Prostate gland (tissue), 2 donors: ENCODE measurements around the gene TAS2R42. TPM values are rescaled to one million over a fixed set of nuclear protein-coding genes. Genes with fewer than 3 reads are reported as not detected.

Experiments used
- DNase-seq: peaks from one replicate; pipeline ENCODE4 v3.0.0-alpha.2; 2019; ENCODE audit warnings: low spot score
- H3K27ac ChIP-seq, 2 donors: fragments of 200-600 bp; sonication (generic); 2 replicates each; pipeline ENCODE4 v1.5.1; 2017 to 2019
- H3K27me3 ChIP-seq: fragments of 200-600 bp; sonication (generic); replicated peaks from 2 replicates; pipeline ENCODE4 v1.5.1; 2019; ENCODE audit not compliant: insufficient read depth
- H3K36me3 ChIP-seq, 2 donors: fragments of 200-600 bp; sonication (generic); 1 replicate in 1 of 2; 2 replicates in 1 of 2; pipeline versions ENCODE4 v1.5.1 to v1.8.1; 2017 to 2019
- H3K4me1 ChIP-seq: fragments of 200-600 bp; sonication (generic); replicated peaks from 2 replicates; pipeline ENCODE4 v1.5.1; 2019
- H3K4me3 ChIP-seq, 2 donors: fragments of 200-600 bp; sonication (generic); 2 replicates each; pipeline ENCODE4 v1.5.1; 2017 to 2019
- H3K9me3 ChIP-seq: fragments of 200-600 bp; sonication (generic); 2 replicates; pipeline ENCODE4 v1.5.1; 2017
- CTCF ChIP-seq, 4 experiments: fragments of 200-600 bp in 2 of 4; fragments of 450-650 bp in 2 of 4; sonication (generic) in 2 of 4; IDR thresholded peaks; 1 replicate in 3 of 4; 2 replicates in 1 of 4; pipeline ENCODE4 v1.5.1; 2016 to 2019; ENCODE audit warnings: antibody characterized with exemption in 4 of 4, mild to moderate bottlenecking in 2 of 4, moderate library complexity in 2 of 4
- POLR2A ChIP-seq: fragments of 450-650 bp; IDR thresholded peaks from one replicate; pipeline ENCODE4 v1.6.1; 2016; ENCODE audit warnings: antibody characterized with exemption, mild to moderate bottlenecking
- POLR2AphosphoS5 ChIP-seq: sonication (generic); formaldehyde crosslinking; IDR thresholded peaks from one replicate; pipeline ENCODE4 v1.6.1; 2017; ENCODE audit warnings: antibody characterized with exemption
- WGBS: methylation state at CpG from one replicate; pipeline ENCODE4 v1.1.5; 2018; 5-methylcytosine and 5-hydroxymethylcytosine counted together
- intact Hi-C: fragments of 100-400 bp; cut with DNase I; formaldehyde crosslinking; loops from one replicate; pipeline ENCODE4 v1.14.2; 2022
- total RNA-seq, 2 donors: library from RNA; depleted of rRNA; stranded (reverse); fragments of >200 nt; gene quantifications; one replicate each; pipeline ENCODE4 v1.1.0, GENCODE V29; 2016

Gene TAS2R42
- total RNA-seq, 2 donors from 2014 or later = not detected

GRCh38 chr12:11204173-11204572 lies 17.4 kb upstream of the TAS2R42 start:
- intact Hi-C loops = no loop called here
- no peaks in the 10 kb centered on the region for H3K4me1 ChIP-seq
- no peak for DNase-seq
- 95% methylated on average over 3 of the region's 3 CpGs for WGBS
- H3K4me3 ChIP-seq = no peak overlapping the region
- H3K27me3 ChIP-seq = no peaks in the 10 kb centered on the region
- no peaks in the 10 kb centered on the region for H3K9me3 ChIP-seq
- no peak overlapping the region for H3K27ac ChIP-seq
- no peaks in the 10 kb centered on the region for H3K36me3 ChIP-seq
- TF ChIP-seq POLR2AphosphoS5 (no peak), CTCF (IDR thresholded peaks at IDR 0.05) (no peak), POLR2A (no peak)

GRCh38 chr12:11202811-11203210 lies 16.1 kb upstream of the TAS2R42 start:
- H3K9me3 ChIP-seq = no peaks in the 10 kb centered on the region
- TF ChIP-seq CTCF (IDR thresholded peaks at IDR 0.05) (no peak), POLR2AphosphoS5 (no peak), POLR2A (no peak)
- no peak overlapping the region for H3K27ac ChIP-seq
- no peaks in the 10 kb centered on the region for H3K4me1 ChIP-seq
- intact Hi-C loops = no loop called here
- H3K36me3 ChIP-seq = no peaks in the 10 kb centered on the region
- no peaks in the 10 kb centered on the region for H3K27me3 ChIP-seq
- no peak for DNase-seq
- H3K4me3 ChIP-seq = no peak overlapping the region

GRCh38 chr12:11183011-11183410 lies 3.7 kb downstream of the TAS2R42 start:
- TF ChIP-seq CTCF (IDR thresholded peaks at IDR 0.05) = no peak
- DNase-seq = no peak
- Histone ChIP-seq H3K27ac (no peak overlapping the region), H3K4me3 (no peak overlapping the region), H3K4me1 (no peaks in the 10 kb centered on the region), H3K36me3 (no peaks in the 10 kb centered on the region), H3K27me3 (no peaks in the 10 kb centered on the region), H3K9me3 (no peaks in the 10 kb centered on the region)
- intact Hi-C loops = no loop called here

- TF ChIP-seq CTCF (IDR thresholded peaks at IDR 0.05) = no peak
- no peak for TF ChIP-seq POLR2A
- no peak for TF ChIP-seq POLR2AphosphoS5
- intact Hi-C loops = no loop called here
- H3K27ac ChIP-seq = no peak overlapping the region
- no peaks in the 10 kb centered on the region for H3K9me3 ChIP-seq
- H3K27me3 ChIP-seq = no peaks in the 10 kb centered on the region
- no peaks in the 10 kb centered on the region for H3K4me1 ChIP-seq
- DNase-seq = no peak
- H3K36me3 ChIP-seq = no peaks in the 10 kb centered on the region
- no peak overlapping the region for H3K4me3 ChIP-seq
These were observed 4.2 kb downstream of the TAS2R42 start for GRCh38 chr12:11182529-11182928.

- H3K36me3 ChIP-seq = no peaks in the 10 kb centered on the region
- no peaks in the 10 kb centered on the region for H3K9me3 ChIP-seq
- no peak for DNase-seq
- no peak overlapping the region for H3K4me3 ChIP-seq
- H3K4me1 ChIP-seq = no peaks in the 10 kb centered on the region
- intact Hi-C loops = no loop called here
- 100% methylated on average over 1 of the region's 1 CpG for WGBS
- no peaks in the 10 kb centered on the region for H3K27me3 ChIP-seq
- TF ChIP-seq POLR2A = no peak
- TF ChIP-seq POLR2AphosphoS5 = no peak
- no peak for TF ChIP-seq CTCF (IDR thresholded peaks at IDR 0.05)
- H3K27ac ChIP-seq = no peak overlapping the region
These were observed 8.5 kb downstream of the TAS2R42 start for GRCh38 chr12:11178250-11178649.
